ENCODE data around the gene SUGP2. TPM values are rescaled to one million over a fixed set of nuclear protein-coding genes. Genes with fewer than 3 reads are reported as not detected.

Gene SUGP2
- total and polyA plus RNA-seq, 2 experiments from 2014 or later, result 102 to 109 TPM

- no peaks in the 10 kb centered on the region for H3K9me2 ChIP-seq (ENCODE audit: insufficient read depth)
- DNase-seq (ENCODE audit: low spot score), result peak; percentile 46
- peaks cover 16% of the 10 kb centered on the region for H3F3A ChIP-seq (replicated peaks; ENCODE audit: low read depth)
- no peak overlapping the region; the same call in 1 of the 2 replicates for H3K27ac ChIP-seq (ENCODE audit: low read depth)
- no peaks in the 10 kb centered on the region for H3K9me3 Mint-ChIP-seq
- 0 out of 2 replicates have a peak overlapping the region, but pooled peaks have one; percentile 39 for H2AFZ ChIP-seq
- peak overlapping the region; percentile 72 for H3K4me3 Mint-ChIP-seq
- peaks cover 36% of the 10 kb centered on the region for H3K27me3 ChIP-seq (ENCODE audit: insufficient read depth)
- peak overlapping the region; percentile 53 for H3K27ac Mint-ChIP-seq
- TF ChIP-seq EZH2phosphoT487 (IDR thresholded peaks at IDR 0.05; ENCODE audit: unreplicated experiment), result no peak
- peaks cover 5% of the 10 kb centered on the region; the same call in 1 of the 2 replicates for H4K20me1 ChIP-seq (replicated peaks; ENCODE audit: insufficient read depth)
- H3K4me3 ChIP-seq, result peak overlapping the region; percentile 58
- peaks cover 20% of the 10 kb centered on the region; the same call in 2 of the 3 replicates for H3K4me1 Mint-ChIP-seq
- peaks cover 11% of the 10 kb centered on the region for H3K4me1 ChIP-seq (ENCODE audit: insufficient read depth)
- no peaks in the 10 kb centered on the region for H3K79me2 ChIP-seq (replicated peaks; ENCODE audit: insufficient read depth)
- peak overlapping the region; percentile 85 for H3K4me2 ChIP-seq
- no peak for ATAC-seq
- H3K36me3 ChIP-seq (ENCODE audit: insufficient read depth), result no peaks in the 10 kb centered on the region
- peaks cover 9% of the 10 kb centered on the region for H3K36me3 Mint-ChIP-seq (ENCODE audit: low read depth)
- peaks cover 38% of the 10 kb centered on the region for H3K27me3 Mint-ChIP-seq (ENCODE audit: insufficient read depth, low read depth, poor library complexity)
These were observed 29.3 kb upstream of the SUGP2 start for GRCh38 chr19:19062454-19063182.

- Histone ChIP-seq H3F3A (replicated peaks; ENCODE audit: low read depth) (peaks cover 16% of the 10 kb centered on the region), H3K4me3 (no peak overlapping the region), H3K4me2 (no peak overlapping the region), H3K27ac (ENCODE audit: low read depth) (no peak overlapping the region), H3K9me2 (ENCODE audit: insufficient read depth) (no peaks in the 10 kb centered on the region), H3K4me1 (ENCODE audit: insufficient read depth) (peaks cover 11% of the 10 kb centered on the region), H3K36me3 (ENCODE audit: insufficient read depth) (no peaks in the 10 kb centered on the region), H4K20me1 (replicated peaks; ENCODE audit: insufficient read depth) (peaks cover 5% of the 10 kb centered on the region; the same call in 1 of the 2 replicates), H2AFZ (no peak overlapping the region), H3K27me3 (ENCODE audit: insufficient read depth) (peaks cover 25% of the 10 kb centered on the region), H3K79me2 (replicated peaks; ENCODE audit: insufficient read depth) (no peaks in the 10 kb centered on the region)
- no peak for TF ChIP-seq CREB1 (CRISPR knock-in tag; IDR thresholded peaks at IDR 0.05; ENCODE audit: low read depth)
- TF ChIP-seq CTCF (conservative IDR thresholded peaks at IDR 0.05; ENCODE audit: low read depth in 2 of 2), result no peak
- TF ChIP-seq EZH2phosphoT487 (IDR thresholded peaks at IDR 0.05; ENCODE audit: unreplicated experiment), result no peak
- no peak for TF ChIP-seq JUNB (IDR thresholded peaks at IDR 0.05; ENCODE audit: unreplicated experiment)
- no peak for TF ChIP-seq EZH2 (IDR thresholded peaks at IDR 0.05; ENCODE audit: low read depth, unreplicated experiment)
- TF ChIP-seq STAT1 (IDR thresholded peaks at IDR 0.05; ENCODE audit: unreplicated experiment), result no peak
- no peak for TF ChIP-seq ZNF331 (CRISPR knock-in tag; IDR thresholded peaks at IDR 0.05; ENCODE audit: low read depth)
- TF ChIP-seq NANOG (IDR thresholded peaks at IDR 0.05; ENCODE audit: borderline replicate concordance), result no peak
- TF ChIP-seq REST (IDR thresholded peaks at IDR 0.05; ENCODE audit: unreplicated experiment), result no peak
- Mint-ChIP-seq H3K4me1 (peaks cover 20% of the 10 kb centered on the region; the same call in 2 of the 3 replicates), H3K27ac (no peak overlapping the region), H3K27me3 (ENCODE audit: insufficient read depth, low read depth, poor library complexity) (peaks cover 28% of the 10 kb centered on the region), H3K4me3 (no peak overlapping the region), H3K9me3 (no peaks in the 10 kb centered on the region), H3K36me3 (ENCODE audit: low read depth) (peaks cover 18% of the 10 kb centered on the region)
- no peak for DNase-seq (ENCODE audit: low spot score)
- ATAC-seq, result no peak
These were observed 28.2 kb upstream of the SUGP2 start for GRCh38 chr19:19061506-19061905.

Measured in GM23338 (cell line).